Progenitor cell of endocrine pancreas (in vitro differentiated cells): Measurements from ENCODE around the gene PSMC5. TPM values are rescaled to one million over a fixed set of nuclear protein-coding genes. Genes with fewer than 3 reads are reported as not detected.
"Not testable (repeated sequence)": the region's sequence is repeated elsewhere in the genome, so short reads cannot be mapped to it uniquely, and the experiment has no call there.

Source experiments
- DNase-seq: peaks from one replicate; pipeline ENCODE4 v3.0.0; 2021; ENCODE audit warnings: low spot score; ENCODE audit not compliant: unreplicated experiment
- H3K27ac Mint-ChIP-seq: 2 replicates; pipeline ENCODE4 v1.8.0; 2021; ENCODE audit warnings: mild to moderate bottlenecking, moderate library complexity, mixed read lengths
- H3K27me3 Mint-ChIP-seq: 2 replicates; pipeline ENCODE4 v1.8.0; 2021; ENCODE audit warnings: mixed read lengths
- H3K36me3 Mint-ChIP-seq: 2 replicates; pipeline ENCODE4 v1.8.0; 2022; ENCODE audit warnings: mixed read lengths; ENCODE audit not compliant: insufficient read depth
- H3K4me1 Mint-ChIP-seq: 2 replicates; pipeline ENCODE4 v1.8.0; 2021; ENCODE audit warnings: low read depth, mixed read lengths
- H3K4me3 Mint-ChIP-seq: 2 replicates; pipeline ENCODE4 v1.8.0; 2021; ENCODE audit warnings: low read depth, mild to moderate bottlenecking, moderate library complexity, mixed read lengths
- H3K9me3 Mint-ChIP-seq: 2 replicates; pipeline ENCODE4 v1.8.0; 2021; ENCODE audit warnings: low read depth, mixed read lengths
- total RNA-seq: library from RNA; stranded (reverse); gene quantifications from 2 replicates; pipeline ENCODE4 v1.2.1, GENCODE V29; 2021
- TF ChIP-seq, protein P1 (sequence below): fragments of 200-600 bp; sonication (generic); IDR thresholded peaks from one replicate; pipeline ENCODE4 v1.5.0; 2021; ENCODE audit warnings: antibody characterized with exemption, mild to moderate bottlenecking; ENCODE audit not compliant: unreplicated experiment

Gene PSMC5
- total RNA-seq, 1 donor from 2014 or later = 101 TPM

DNA sequence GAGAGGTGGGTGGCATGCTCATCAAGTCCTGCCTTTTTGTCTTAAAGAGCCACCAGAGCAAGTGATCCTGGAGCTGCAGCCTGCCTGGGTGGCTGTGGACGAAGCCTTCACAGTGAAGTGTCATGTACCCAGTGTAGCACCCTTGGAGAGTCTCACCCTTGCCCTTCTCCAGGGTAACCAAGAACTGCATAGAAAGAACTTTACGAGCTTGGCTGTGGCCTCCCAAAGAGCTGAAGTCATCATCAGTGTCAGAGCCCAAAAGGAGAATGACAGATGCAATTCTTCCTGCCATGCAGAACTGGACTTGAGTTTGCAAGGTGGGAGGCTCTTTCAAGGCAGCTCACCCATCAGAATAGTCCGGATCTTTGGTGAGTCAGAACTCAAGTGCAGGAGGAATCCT, 32.0 kb downstream of the PSMC5 start:
- no peak overlapping the region for H3K4me3 Mint-ChIP-seq
- H3K27ac Mint-ChIP-seq = no peak overlapping the region
- DNase-seq = no peak
- H3K27me3 Mint-ChIP-seq = peaks cover 27% of the 10 kb centered on the region
- no peaks in the 10 kb centered on the region for H3K36me3 Mint-ChIP-seq
- no peaks in the 10 kb centered on the region for H3K9me3 Mint-ChIP-seq
- no peaks in the 10 kb centered on the region for H3K4me1 Mint-ChIP-seq
- TF ChIP-seq, protein P1, sequence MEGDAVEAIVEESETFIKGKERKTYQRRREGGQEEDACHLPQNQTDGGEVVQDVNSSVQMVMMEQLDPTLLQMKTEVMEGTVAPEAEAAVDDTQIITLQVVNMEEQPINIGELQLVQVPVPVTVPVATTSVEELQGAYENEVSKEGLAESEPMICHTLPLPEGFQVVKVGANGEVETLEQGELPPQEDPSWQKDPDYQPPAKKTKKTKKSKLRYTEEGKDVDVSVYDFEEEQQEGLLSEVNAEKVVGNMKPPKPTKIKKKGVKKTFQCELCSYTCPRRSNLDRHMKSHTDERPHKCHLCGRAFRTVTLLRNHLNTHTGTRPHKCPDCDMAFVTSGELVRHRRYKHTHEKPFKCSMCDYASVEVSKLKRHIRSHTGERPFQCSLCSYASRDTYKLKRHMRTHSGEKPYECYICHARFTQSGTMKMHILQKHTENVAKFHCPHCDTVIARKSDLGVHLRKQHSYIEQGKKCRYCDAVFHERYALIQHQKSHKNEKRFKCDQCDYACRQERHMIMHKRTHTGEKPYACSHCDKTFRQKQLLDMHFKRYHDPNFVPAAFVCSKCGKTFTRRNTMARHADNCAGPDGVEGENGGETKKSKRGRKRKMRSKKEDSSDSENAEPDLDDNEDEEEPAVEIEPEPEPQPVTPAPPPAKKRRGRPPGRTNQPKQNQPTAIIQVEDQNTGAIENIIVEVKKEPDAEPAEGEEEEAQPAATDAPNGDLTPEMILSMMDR = no peak

DNA sequence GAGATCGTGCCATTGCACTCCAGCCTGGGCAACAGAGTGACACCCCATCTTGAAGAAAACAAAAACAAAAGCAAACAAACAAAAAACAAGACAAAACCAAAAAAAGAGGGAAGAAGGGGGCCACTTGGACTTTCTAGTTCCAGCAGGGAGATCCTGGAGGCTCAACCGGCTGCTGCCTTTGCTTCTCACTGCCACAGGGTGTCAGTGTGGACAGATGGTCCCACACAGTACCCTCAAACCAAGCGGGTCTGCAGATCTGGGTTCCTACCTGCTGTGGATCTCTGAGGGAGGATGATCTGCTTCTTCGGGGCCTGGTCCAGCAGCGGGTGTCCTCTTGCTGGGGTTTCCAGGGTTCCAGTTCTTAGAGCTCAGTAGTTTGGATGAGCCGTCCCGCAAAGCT, 39.4 kb downstream of the PSMC5 start:
- H3K27ac Mint-ChIP-seq, H3K4me3 Mint-ChIP-seq, H3K27me3 Mint-ChIP-seq, DNase-seq, H3K36me3 Mint-ChIP-seq, H3K4me1 Mint-ChIP-seq, H3K9me3 Mint-ChIP-seq: not testable (repeated sequence)

DNA sequence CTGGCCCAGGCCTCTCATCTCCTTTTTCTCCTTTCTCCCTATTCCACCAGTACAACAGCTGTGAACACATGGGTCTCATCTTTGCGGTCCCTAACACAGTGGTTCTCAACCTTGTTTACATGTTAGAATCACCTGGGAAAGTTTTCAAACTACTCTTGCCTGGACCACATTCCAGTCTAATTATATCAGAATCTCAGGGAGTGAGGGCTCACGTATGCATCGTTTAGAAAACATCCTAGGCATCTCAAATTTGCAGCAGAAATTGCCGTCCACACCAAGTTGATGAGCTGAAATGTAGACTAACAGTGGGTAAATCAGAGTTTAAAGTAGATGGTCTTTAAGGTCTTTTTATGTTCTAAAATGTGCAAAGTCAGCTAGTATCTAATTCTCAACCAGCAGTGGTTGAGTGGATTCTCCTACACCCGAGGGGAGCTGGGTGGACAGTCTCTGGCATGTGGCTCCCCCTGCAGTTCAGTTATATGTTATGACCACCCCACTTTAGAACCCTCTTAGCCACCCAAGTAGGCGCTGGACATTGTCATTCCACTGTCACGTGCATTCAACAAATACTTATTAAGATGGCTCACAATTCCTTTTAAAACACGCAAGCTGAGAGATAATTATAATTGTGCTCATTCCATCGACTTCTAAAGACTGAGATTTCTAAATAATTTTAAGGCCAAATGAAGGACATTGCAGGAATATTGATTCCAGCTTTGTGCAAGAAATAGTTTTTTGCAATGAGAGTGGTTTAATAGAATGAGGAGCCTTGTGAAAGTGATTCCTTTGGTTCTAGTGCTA, 42.5 kb downstream of the PSMC5 start:
- DNase-seq, H3K4me1 Mint-ChIP-seq, H3K36me3 Mint-ChIP-seq, H3K4me3 Mint-ChIP-seq, H3K9me3 Mint-ChIP-seq, H3K27ac Mint-ChIP-seq, H3K27me3 Mint-ChIP-seq: not testable (repeated sequence)
- TF ChIP-seq, protein P1 = peak; percentile 24

DNA sequence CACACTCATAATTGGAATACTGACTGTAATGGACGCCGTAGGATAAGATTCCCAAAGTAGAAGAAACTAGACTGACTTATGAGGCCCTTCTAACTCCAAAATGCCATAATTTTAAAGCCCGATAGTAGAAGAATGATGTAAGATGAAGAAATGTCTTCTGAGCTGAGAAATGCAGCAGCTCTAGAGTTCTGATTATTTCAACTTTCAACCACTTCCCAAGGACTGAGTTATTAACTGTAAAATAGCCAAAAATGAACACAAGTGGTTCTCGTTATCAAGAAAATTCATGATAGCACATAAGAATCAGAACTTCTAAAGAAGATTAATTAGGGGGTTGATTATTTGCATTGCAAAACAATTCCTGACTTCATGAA, 43.0 kb downstream of the PSMC5 start:
- H3K9me3 Mint-ChIP-seq, H3K4me1 Mint-ChIP-seq, H3K27ac Mint-ChIP-seq, H3K27me3 Mint-ChIP-seq, H3K4me3 Mint-ChIP-seq, DNase-seq, H3K36me3 Mint-ChIP-seq: not testable (repeated sequence)

- not testable (repeated sequence) for H3K4me3 Mint-ChIP-seq, H3K4me1 Mint-ChIP-seq, H3K9me3 Mint-ChIP-seq, H3K27ac Mint-ChIP-seq, H3K36me3 Mint-ChIP-seq, DNase-seq
- peaks cover 12% of the 10 kb centered on the region for H3K27me3 Mint-ChIP-seq
Measured at GRCh38 chr17:63871646-63872365, 44.6 kb downstream of the PSMC5 start.

DNA sequence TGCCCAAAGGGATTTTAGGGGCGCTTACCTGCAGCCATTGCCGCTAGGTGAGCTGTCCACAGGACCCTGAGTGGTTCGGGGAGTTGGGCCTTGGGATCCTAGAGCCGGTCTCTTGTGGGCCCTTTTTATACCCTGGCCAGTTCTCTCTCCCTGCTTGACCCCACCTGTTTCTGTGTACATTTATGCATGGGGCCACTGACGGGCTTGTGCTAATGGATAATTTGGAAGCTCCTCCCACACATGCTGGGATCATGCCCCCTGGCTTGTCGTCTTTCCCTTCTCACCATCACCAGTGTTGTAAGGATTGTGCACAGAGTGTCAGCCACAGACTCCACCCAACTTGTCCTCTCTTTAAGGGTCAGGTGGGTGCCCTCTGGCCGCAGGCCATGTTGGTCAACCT, 46.3 kb downstream of the PSMC5 start, which contains the start of gene CSH2:
Gene CSH2 (minus strand): TSS at position 101 of the 400 bp plus-strand sequence. CDS start 63 bp downstream, at position 38.
- H3K4me1 Mint-ChIP-seq, H3K9me3 Mint-ChIP-seq, H3K36me3 Mint-ChIP-seq, H3K27ac Mint-ChIP-seq, DNase-seq, H3K4me3 Mint-ChIP-seq: not testable (repeated sequence)
- peaks cover 22% of the 10 kb centered on the region for H3K27me3 Mint-ChIP-seq

- not testable (repeated sequence) for H3K36me3 Mint-ChIP-seq, H3K4me1 Mint-ChIP-seq, DNase-seq, H3K4me3 Mint-ChIP-seq, H3K9me3 Mint-ChIP-seq, H3K27ac Mint-ChIP-seq
- H3K27me3 Mint-ChIP-seq = peaks cover 23% of the 10 kb centered on the region
Measured at GRCh38 chr17:63874061-63874626, 46.9 kb downstream of the PSMC5 start.

DNA sequence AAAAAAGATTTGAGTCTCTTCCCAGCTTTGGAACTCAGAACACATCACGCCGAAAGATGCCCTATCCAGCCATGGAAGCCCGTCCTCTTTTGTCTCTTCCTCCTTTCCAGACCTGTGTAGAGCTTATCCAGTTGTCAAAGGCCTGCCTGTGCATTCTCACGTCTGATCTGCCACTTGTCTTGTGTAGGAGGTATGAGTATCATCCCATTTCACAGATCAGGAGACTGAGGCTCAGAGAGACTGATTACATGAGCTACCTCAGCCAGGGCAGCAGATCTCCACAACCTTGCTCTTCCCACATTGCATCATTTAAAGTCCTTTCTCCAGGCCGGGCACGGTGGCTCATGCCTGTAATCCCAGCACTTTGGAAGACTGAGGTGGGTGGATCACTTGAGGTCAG, 47.5 kb downstream of the PSMC5 start:
- peaks cover 26% of the 10 kb centered on the region for H3K27me3 Mint-ChIP-seq
- H3K36me3 Mint-ChIP-seq, H3K9me3 Mint-ChIP-seq, H3K27ac Mint-ChIP-seq, H3K4me1 Mint-ChIP-seq, DNase-seq, H3K4me3 Mint-ChIP-seq: not testable (repeated sequence)

- H3K27me3 Mint-ChIP-seq = peaks cover 33% of the 10 kb centered on the region
- H3K36me3 Mint-ChIP-seq, H3K4me1 Mint-ChIP-seq, H3K4me3 Mint-ChIP-seq, H3K9me3 Mint-ChIP-seq, H3K27ac Mint-ChIP-seq, DNase-seq: not testable (repeated sequence)
Measured at GRCh38 chr17:63878413-63878812, 51.2 kb downstream of the PSMC5 start.
